ENCODE measurements around the gene TBC1D22A. TPM values are rescaled to one million over a fixed set of nuclear protein-coding genes. Genes with fewer than 3 reads are reported as not detected.

Gene TBC1D22A
- total and polyA plus RNA-seq, 9 of the 15 experiments (the other 6 are each of a cell fraction or from before 2014, with no cell fraction given) = 0.20 to 11.5 (median 5.2) TPM

- no peak for TF ChIP-seq ZNF395 (CRISPR knock-in tag; IDR thresholded peaks at IDR 0.05)
- no peak for TF ChIP-seq FOS (IDR thresholded peaks at IDR 0.05; ENCODE audit: extremely low read depth, insufficient read length)
- no peak for TF ChIP-seq ZSCAN29 (IDR thresholded peaks at IDR 0.05)
- TF ChIP-seq TGIF2 (CRISPR knock-in tag; IDR thresholded peaks at IDR 0.05) = no peak
- no peak for TF ChIP-seq CBFA2T3 (IDR thresholded peaks at IDR 0.05)
- TF ChIP-seq, protein P1, sequence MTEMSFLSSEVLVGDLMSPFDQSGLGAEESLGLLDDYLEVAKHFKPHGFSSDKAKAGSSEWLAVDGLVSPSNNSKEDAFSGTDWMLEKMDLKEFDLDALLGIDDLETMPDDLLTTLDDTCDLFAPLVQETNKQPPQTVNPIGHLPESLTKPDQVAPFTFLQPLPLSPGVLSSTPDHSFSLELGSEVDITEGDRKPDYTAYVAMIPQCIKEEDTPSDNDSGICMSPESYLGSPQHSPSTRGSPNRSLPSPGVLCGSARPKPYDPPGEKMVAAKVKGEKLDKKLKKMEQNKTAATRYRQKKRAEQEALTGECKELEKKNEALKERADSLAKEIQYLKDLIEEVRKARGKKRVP (CRISPR knock-in tag; IDR thresholded peaks at IDR 0.05) = no peak
- TF ChIP-seq ZNF23 (CRISPR knock-in tag; IDR thresholded peaks at IDR 0.05) = no peak
- TF ChIP-seq, protein P2, sequence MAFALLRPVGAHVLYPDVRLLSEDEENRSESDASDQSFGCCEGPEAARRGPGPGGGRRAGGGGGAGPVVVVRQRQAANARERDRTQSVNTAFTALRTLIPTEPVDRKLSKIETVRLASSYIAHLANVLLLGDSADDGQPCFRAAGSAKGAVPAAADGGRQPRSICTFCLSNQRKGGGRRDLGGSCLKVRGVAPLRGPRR (CRISPR knock-in tag; IDR thresholded peaks at IDR 0.05) = no peak
- no peak for TF ChIP-seq ELF4 (CRISPR knock-in tag; IDR thresholded peaks at IDR 0.05)
- TF ChIP-seq, protein P3, sequence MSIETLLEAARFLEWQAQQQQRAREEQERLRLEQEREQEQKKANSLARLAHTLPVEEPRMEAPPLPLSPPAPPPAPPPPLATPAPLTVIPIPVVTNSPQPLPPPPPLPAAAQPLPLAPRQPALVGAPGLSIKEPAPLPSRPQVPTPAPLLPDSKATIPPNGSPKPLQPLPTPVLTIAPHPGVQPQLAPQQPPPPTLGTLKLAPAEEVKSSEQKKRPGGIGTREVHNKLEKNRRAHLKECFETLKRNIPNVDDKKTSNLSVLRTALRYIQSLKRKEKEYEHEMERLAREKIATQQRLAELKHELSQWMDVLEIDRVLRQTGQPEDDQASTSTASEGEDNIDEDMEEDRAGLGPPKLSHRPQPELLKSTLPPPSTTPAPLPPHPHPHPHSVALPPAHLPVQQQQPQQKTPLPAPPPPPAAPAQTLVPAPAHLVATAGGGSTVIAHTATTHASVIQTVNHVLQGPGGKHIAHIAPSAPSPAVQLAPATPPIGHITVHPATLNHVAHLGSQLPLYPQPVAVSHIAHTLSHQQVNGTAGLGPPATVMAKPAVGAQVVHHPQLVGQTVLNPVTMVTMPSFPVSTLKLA (conservative IDR thresholded peaks at IDR 0.05) = no peak
Observed at GRCh38 chr22:46990937-46991550, 228.6 kb downstream of the TBC1D22A start (continued).

Data from K562 (cell line).